SK-N-SH (cell line): ENCODE measurements around the gene CD300E. TPM values are rescaled to one million over a fixed set of nuclear protein-coding genes. Genes with fewer than 3 reads are reported as not detected.
"Not testable (repeated sequence)": the region's sequence is repeated elsewhere in the genome, so short reads cannot be mapped to it uniquely, and the experiment has no call there.

ENCODE experiments used
- CTCF ChIA-PET: fragments of 300-600, 350-600 bp; formaldehyde crosslinking; extraction: SDS; loops from one replicate; lab custom pipeline; 2021; lab: Yijun Ruan, JAX
- POLR2A ChIA-PET: fragments of 350-600 bp; sonication (Branson Sonifier 250); formaldehyde crosslinking; extraction: SDS; loops from one replicate; lab custom pipeline; 2020; ENCODE audit warnings: antibody characterized with exemption, inconsistent platforms; lab: Yijun Ruan, JAX
- DNase-seq: peaks from one replicate; pipeline ENCODE4 v3.0.0; 2012
- H2AFZ ChIP-seq: fragments of 200-600 bp; sonication (generic); 2 replicates; pipeline ENCODE4 v1.8.1; 2016; ENCODE audit warnings: antibody characterized with exemption, mild to moderate bottlenecking, low read depth
- H3F3A ChIP-seq: fragments of 200-600 bp; sonication (generic); replicated peaks from 2 replicates; pipeline ENCODE3; 2016; ENCODE audit warnings: antibody characterized with exemption, mild to moderate bottlenecking; ENCODE audit not compliant: insufficient read depth
- H3K27ac ChIP-seq, 2 experiments: fragments of 200-500 bp in 1 of 2; fragments of 200-600 bp in 1 of 2; sonication (Bioruptor generic) in 1 of 2; sonication (generic), shearing (Covaris generic) in 1 of 2; 2 replicates each; pipeline versions ENCODE4 v1.5.1 to v1.6.1; 2014 to 2016; ENCODE audit warnings: low read depth in 2 of 2, inconsistent platforms in 1 of 2, low read length in 1 of 2, mild to moderate bottlenecking in 1 of 2, mixed read lengths in 1 of 2
- H3K27me3 ChIP-seq: fragments of 200-600 bp; sonication (generic), shearing (Covaris generic); 2 replicates; pipeline ENCODE4 v1.6.1; 2016; ENCODE audit warnings: mixed run types; ENCODE audit not compliant: insufficient read depth
- H3K36me3 ChIP-seq, 2 experiments: fragments of 200-500 bp in 1 of 2; fragments of 200-600 bp in 1 of 2; sonication (Bioruptor generic) in 1 of 2; sonication (generic) in 1 of 2; replicated peaks in 1 of 2; 2 replicates each; pipeline versions ENCODE3 to v1.5.1; 2014 to 2016; ENCODE audit warnings: low read length in 1 of 2, mild to moderate bottlenecking in 1 of 2; ENCODE audit not compliant: insufficient read depth in 2 of 2, control insufficient read depth in 1 of 2
- H3K4me1 ChIP-seq, 2 experiments: fragments of 200-500 bp in 1 of 2; fragments of 200-600 bp in 1 of 2; sonication (Bioruptor generic) in 1 of 2; sonication (generic), shearing (Covaris generic) in 1 of 2; 2 replicates each; pipeline versions ENCODE4 v1.5.1 to v1.6.1; 2014 to 2016; ENCODE audit warnings: low read depth in 1 of 2, low read length in 1 of 2, mixed run types in 1 of 2; ENCODE audit not compliant: insufficient read depth in 2 of 2, control insufficient read depth in 1 of 2
- H3K4me2 ChIP-seq: fragments of 200-600 bp; sonication (generic), shearing (Covaris generic); 2 replicates; pipeline ENCODE4 v1.6.1; 2017; ENCODE audit warnings: mixed run types
- H3K4me3 ChIP-seq, 2 experiments: fragments of 200-500 bp in 1 of 2; fragments of 200-600 bp in 1 of 2; sonication (Bioruptor generic) in 1 of 2; sonication (generic), shearing (Covaris generic) in 1 of 2; 2 replicates each; pipeline versions ENCODE4 v1.5.1 to v1.8.1; 2014 to 2016; ENCODE audit warnings: low read depth in 2 of 2, inconsistent platforms in 1 of 2, low read length in 1 of 2, mild to moderate bottlenecking in 1 of 2, mixed read lengths in 1 of 2, moderate library complexity in 1 of 2
- H3K79me2 ChIP-seq: fragments of 200-600 bp; sonication (generic); 2 replicates; pipeline ENCODE4 v1.8.1; 2017; ENCODE audit warnings: mild to moderate bottlenecking; ENCODE audit not compliant: insufficient read depth
- H3K9ac ChIP-seq: fragments of 200-600 bp; sonication (generic); 2 replicates; pipeline ENCODE4 v1.6.1; 2017; ENCODE audit warnings: mixed run types
- H3K9me2 ChIP-seq: fragments of 200-600 bp; sonication (generic); 2 replicates; pipeline ENCODE4 v1.6.1; 2017; ENCODE audit warnings: mixed run types
- H3K9me3 ChIP-seq: fragments of 200-600 bp; sonication (generic); 2 replicates; pipeline ENCODE4 v1.6.1; 2017; ENCODE audit warnings: mixed run types, mild to moderate bottlenecking, moderate library complexity
- H4K20me1 ChIP-seq: fragments of 200-600 bp; sonication (generic); 2 replicates; pipeline ENCODE4 v1.6.1; 2017; ENCODE audit warnings: mild to moderate bottlenecking, mixed run types; ENCODE audit not compliant: insufficient read depth
- EZH2phosphoT487 ChIP-seq: fragments of 200-600 bp; sonication (generic); IDR thresholded peaks from 2 replicates; pipeline ENCODE4 v1.6.1; 2017; ENCODE audit warnings: low read depth, mixed run types, mild to moderate bottlenecking, antibody characterized with exemption, moderate library complexity, borderline replicate concordance
- GABPA ChIP-seq: IDR thresholded peaks from 2 replicates; pipeline ENCODE4 v1.4.0; 2012; ENCODE audit warnings: low read depth, mild to moderate bottlenecking
- GATA2 ChIP-seq: sonication (generic); formaldehyde crosslinking; IDR thresholded peaks from 2 replicates; pipeline ENCODE4 v1.5.0; 2020; ENCODE audit warnings: mild to moderate bottlenecking, missing genetic modification reagents
- JUND ChIP-seq: IDR thresholded peaks from 2 replicates; pipeline ENCODE4 v1.4.0; 2012
- MEF2A ChIP-seq: IDR thresholded peaks from 2 replicates; pipeline ENCODE4 v1.4.0; 2012; ENCODE audit warnings: low read depth, borderline replicate concordance
- NFIC ChIP-seq: IDR thresholded peaks from 2 replicates; pipeline ENCODE4 v1.4.0; 2012; ENCODE audit warnings: borderline replicate concordance
- POLR2AphosphoS5 ChIP-seq: IDR thresholded peaks from 2 replicates; pipeline ENCODE4 v1.6.1; 2012; ENCODE audit warnings: low read depth, low read length
- RFX5 ChIP-seq: IDR thresholded peaks from 2 replicates; pipeline ENCODE4 v1.6.1; 2012; ENCODE audit warnings: mild to moderate bottlenecking, improper control_type of control experiment, low read length
- RXRA ChIP-seq: IDR thresholded peaks from 2 replicates; pipeline ENCODE4 v1.4.0; 2012; ENCODE audit warnings: low read depth, mild to moderate bottlenecking, borderline replicate concordance
- SIN3A ChIP-seq: IDR thresholded peaks from 2 replicates; pipeline ENCODE4 v1.6.1; 2012; ENCODE audit warnings: low read depth, mild to moderate bottlenecking, low read length, moderate library complexity, borderline replicate concordance
- SMC3 ChIP-seq: IDR thresholded peaks from 2 replicates; pipeline ENCODE4 v1.6.1; 2012; ENCODE audit warnings: low read depth, low read length, improper control_type of control experiment
- TAF1 ChIP-seq: IDR thresholded peaks from 2 replicates; pipeline ENCODE4 v1.6.1; 2012; ENCODE audit warnings: low read depth, mild to moderate bottlenecking, low read length, moderate library complexity, borderline replicate concordance
- TCF12 ChIP-seq: IDR thresholded peaks from 2 replicates; pipeline ENCODE4 v1.4.0; 2012
- TEAD4 ChIP-seq: IDR thresholded peaks from 2 replicates; pipeline ENCODE4 v1.4.0; 2012; ENCODE audit warnings: mild to moderate bottlenecking, borderline replicate concordance; ENCODE audit not compliant: insufficient read depth
- YY1 ChIP-seq: IDR thresholded peaks from 2 replicates; pipeline ENCODE4 v1.4.0; 2012; ENCODE audit warnings: low read depth, mild to moderate bottlenecking
- ZBTB33 ChIP-seq: IDR thresholded peaks from 2 replicates; pipeline ENCODE4 v1.4.0; 2012; ENCODE audit warnings: low read depth, borderline replicate concordance
- WGBS: methylation state at CpG from one replicate; pipeline ENCODE4 v1.1.6; 2017; ENCODE audit warnings: low lambda C conversion rate; 5-methylcytosine and 5-hydroxymethylcytosine counted together
- polyA plus RNA-seq, 3 experiments: library from polyadenylated mRNA; depleted of rRNA; stranded (reverse); fragments of >200 nt; gene quantifications; 2 replicates each; pipeline ENCODE4 v1.2.3, GENCODE V29; 2012
- TF ChIP-seq, protein P1 (sequence below): IDR thresholded peaks from 2 replicates; pipeline ENCODE4; 2012

The CD300E gene
- polyA plus RNA-seq, 1 of the 3 experiments (the other 2 are of a cell fraction), result not detected

GRCh38 chr17:74637265-74637664, 13.7 kb upstream of the CD300E start:
- Histone ChIP-seq H3F3A (no peaks in the 10 kb centered on the region), H2AFZ (no peak overlapping the region), H3K9me2 (no peaks in the 10 kb centered on the region), H3K9ac (no peak overlapping the region), H3K79me2 (no peaks in the 10 kb centered on the region), H3K27ac (no peak overlapping the region), H3K36me3 (no peaks in the 10 kb centered on the region), H3K9me3 (no peaks in the 10 kb centered on the region), H3K27me3 (no peaks in the 10 kb centered on the region), H3K4me3 (no peak overlapping the region), H3K4me1 (no peaks in the 10 kb centered on the region; a peak in 1 of 4 replicates), H4K20me1 (no peaks in the 10 kb centered on the region), H3K4me2 (no peak overlapping the region)
- ChIA-PET POLR2A (no interaction called here), CTCF (interaction anchor here (1.0 to 1.6 kb wide), 3 partner anchors 20 to 70 kb away, joined by 4 to 7 read pairs (median 4); partner anchors contain the start of gene CD300H)
- 54% methylated on average over 11 of the region's 11 CpGs for WGBS
- DNase-seq, result no peak
- TF ChIP-seq GATA2 (CRISPR knock-in tag) (no peak), GABPA (no peak), SMC3 (no peak), POLR2AphosphoS5 (no peak), TEAD4 (no peak), MEF2A (no peak), TCF12 (no peak), SIN3A (no peak), TAF1 (no peak), RXRA (no peak), RFX5 (no peak), NFIC (no peak), YY1 (no peak), JUND (no peak), EZH2phosphoT487 (no peak), ZBTB33 (no peak)
- TF ChIP-seq, protein P1, sequence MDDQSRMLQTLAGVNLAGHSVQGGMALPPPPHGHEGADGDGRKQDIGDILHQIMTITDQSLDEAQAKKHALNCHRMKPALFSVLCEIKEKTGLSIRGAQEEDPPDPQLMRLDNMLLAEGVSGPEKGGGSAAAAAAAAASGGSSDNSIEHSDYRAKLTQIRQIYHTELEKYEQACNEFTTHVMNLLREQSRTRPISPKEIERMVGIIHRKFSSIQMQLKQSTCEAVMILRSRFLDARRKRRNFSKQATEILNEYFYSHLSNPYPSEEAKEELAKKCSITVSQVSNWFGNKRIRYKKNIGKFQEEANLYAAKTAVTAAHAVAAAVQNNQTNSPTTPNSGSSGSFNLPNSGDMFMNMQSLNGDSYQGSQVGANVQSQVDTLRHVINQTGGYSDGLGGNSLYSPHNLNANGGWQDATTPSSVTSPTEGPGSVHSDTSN, result no peak

DNA sequence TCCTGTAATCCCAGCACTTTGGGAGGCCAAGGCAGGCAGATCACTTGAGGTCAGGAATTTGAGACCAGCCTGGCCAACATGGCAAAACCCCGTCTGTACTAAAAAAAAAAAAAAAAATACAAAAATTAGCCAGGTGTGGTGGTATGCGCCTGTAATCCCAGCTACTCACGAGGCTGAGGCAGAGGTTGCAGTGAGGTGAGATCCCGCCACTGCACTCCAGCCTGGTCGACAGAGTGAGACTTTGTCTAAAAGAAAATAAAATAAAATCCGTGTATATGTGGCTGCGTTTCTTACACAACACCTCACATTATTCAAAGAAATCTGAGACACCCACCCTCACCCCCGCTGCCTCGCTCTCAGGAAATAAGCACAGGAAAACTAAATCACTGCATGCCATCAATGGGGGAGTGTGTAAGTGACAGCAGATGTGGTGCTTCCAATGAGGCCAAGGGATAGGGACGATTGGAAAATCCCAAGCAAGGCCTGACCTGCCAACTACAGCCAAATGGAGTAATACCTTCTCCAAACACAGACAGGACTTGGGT, 13.1 kb upstream of the CD300E start:
- DNase-seq, H3K4me1 ChIP-seq, H3K79me2 ChIP-seq, H2AFZ ChIP-seq, H3K4me3 ChIP-seq, H3K9ac ChIP-seq, H3K9me3 ChIP-seq, H3F3A ChIP-seq, H3K9me2 ChIP-seq, H3K4me2 ChIP-seq, H3K27ac ChIP-seq, POLR2A ChIA-PET, H3K36me3 ChIP-seq, H3K27me3 ChIP-seq, H4K20me1 ChIP-seq: not testable (repeated sequence)
- CTCF ChIA-PET, result interaction anchor here (1.0 to 1.7 kb wide), 2 partner anchors 20 to 70 kb away, joined by 4 read pairs; no protein-coding TSS in a partner anchor
- WGBS, result 40% methylated on average over 10 of the region's 10 CpGs
